Measurements from ENCODE around the gene RBM20.

The RBM20 gene

GRCh38 chr10:110613996-110614495, 30.1 kb upstream of the RBM20 start:
- peaks cover 29% of the 10 kb centered on the region for H3K27me3 Mint-ChIP-seq (ENCODE audit: low read depth)
- no peak overlapping the region for H3K4me3 Mint-ChIP-seq

DNA sequence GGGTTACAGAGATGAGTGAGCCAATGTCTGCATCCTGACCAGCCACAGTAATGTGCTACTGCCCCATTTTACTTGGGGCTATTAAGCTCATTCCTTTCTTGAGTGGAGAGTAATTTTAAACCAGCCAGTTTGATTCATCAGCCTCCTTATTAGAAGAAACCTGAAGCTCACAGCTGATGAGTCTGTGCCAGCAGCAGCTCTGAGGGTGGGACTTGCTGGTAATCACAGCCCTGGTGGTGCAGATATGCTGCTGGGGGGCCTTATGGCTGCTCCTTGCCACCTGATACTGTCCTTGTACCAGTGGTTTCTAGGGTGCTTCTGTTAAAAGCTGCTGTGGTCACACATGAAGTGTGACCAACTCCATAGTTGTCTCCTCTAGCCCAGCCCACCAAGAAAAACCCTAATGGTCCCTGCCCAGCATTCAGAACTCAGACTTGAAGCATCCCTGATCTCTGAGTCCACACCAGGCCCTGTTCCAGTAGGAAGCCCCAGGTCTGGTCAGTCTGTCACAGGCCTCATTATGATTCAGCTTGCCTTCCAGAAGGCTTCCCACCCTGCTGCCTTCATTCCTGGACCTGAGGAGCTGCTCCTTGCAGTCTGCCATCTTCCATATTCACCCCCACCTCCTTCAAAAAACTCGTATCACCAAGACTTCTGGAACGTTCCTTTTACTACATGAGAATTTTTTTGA, 28.9 kb upstream of the RBM20 start:
- Mint-ChIP-seq H3K4me1 (peaks cover 58% of the 10 kb centered on the region), H3K9me3 (no peaks in the 10 kb centered on the region), H3K36me3 (ENCODE audit: low read depth) (no peaks in the 10 kb centered on the region), H3K27ac (no peak overlapping the region), H3K4me3 (no peak overlapping the region), H3K27me3 (ENCODE audit: low read depth) (peaks cover 30% of the 10 kb centered on the region)
- TF ChIP-seq, protein P1, sequence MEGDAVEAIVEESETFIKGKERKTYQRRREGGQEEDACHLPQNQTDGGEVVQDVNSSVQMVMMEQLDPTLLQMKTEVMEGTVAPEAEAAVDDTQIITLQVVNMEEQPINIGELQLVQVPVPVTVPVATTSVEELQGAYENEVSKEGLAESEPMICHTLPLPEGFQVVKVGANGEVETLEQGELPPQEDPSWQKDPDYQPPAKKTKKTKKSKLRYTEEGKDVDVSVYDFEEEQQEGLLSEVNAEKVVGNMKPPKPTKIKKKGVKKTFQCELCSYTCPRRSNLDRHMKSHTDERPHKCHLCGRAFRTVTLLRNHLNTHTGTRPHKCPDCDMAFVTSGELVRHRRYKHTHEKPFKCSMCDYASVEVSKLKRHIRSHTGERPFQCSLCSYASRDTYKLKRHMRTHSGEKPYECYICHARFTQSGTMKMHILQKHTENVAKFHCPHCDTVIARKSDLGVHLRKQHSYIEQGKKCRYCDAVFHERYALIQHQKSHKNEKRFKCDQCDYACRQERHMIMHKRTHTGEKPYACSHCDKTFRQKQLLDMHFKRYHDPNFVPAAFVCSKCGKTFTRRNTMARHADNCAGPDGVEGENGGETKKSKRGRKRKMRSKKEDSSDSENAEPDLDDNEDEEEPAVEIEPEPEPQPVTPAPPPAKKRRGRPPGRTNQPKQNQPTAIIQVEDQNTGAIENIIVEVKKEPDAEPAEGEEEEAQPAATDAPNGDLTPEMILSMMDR (IDR thresholded peaks at IDR 0.05; ENCODE audit: unreplicated experiment in 3 of 3) = no peak

More at GRCh38 chr10:110613996-110614495, 30.1 kb upstream of the RBM20 start:
- Mint-ChIP-seq H3K4me1 (peaks cover 47% of the 10 kb centered on the region), H3K27ac (no peak overlapping the region), H3K9me3 (no peaks in the 10 kb centered on the region), H3K36me3 (ENCODE audit: low read depth) (no peaks in the 10 kb centered on the region)
- TF ChIP-seq, protein P1 (IDR thresholded peaks at IDR 0.05; ENCODE audit: unreplicated experiment in 3 of 3) = no peak

DNA sequence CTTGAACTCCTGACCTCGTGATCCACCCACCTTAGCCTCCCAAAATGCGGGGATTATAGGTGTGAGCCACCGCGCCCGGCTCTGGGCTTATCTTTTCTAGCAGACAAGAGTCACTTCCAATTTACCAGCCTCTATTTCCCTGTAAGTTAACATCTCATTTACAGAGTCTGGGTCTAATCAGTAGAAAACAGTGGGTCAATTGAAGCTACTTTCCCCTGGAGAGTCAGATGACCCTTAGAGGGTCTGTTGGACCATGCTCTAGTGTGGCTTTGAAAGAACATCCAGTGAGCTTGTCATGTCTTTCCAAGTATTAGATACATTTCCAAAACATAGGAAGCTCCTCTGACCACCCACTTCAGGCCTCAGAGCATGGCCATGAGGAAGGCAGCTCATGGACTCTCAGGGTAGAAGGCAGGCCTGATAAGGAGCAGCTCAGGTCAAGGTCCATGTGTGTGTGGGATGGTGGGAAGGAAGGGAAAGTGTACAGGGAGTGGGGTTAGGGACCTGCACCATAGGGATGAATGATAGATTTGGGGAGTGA, 27.6 kb upstream of the RBM20 start:
- H3K4me3 Mint-ChIP-seq = no peak overlapping the region
- H3K36me3 Mint-ChIP-seq (ENCODE audit: low read depth) = no peaks in the 10 kb centered on the region
- H3K9me3 Mint-ChIP-seq = no peaks in the 10 kb centered on the region
- H3K27ac Mint-ChIP-seq = peak overlapping the region in 1 of 3 experiments; percentile 69
- H3K27me3 Mint-ChIP-seq (ENCODE audit: low read depth) = peaks cover 26% of the 10 kb centered on the region
- TF ChIP-seq, protein P1 (IDR thresholded peaks at IDR 0.05; ENCODE audit: unreplicated experiment in 3 of 3) = no peak
- peaks cover 55% of the 10 kb centered on the region for H3K4me1 Mint-ChIP-seq

GRCh38 chr10:110617425-110618229, 26.5 kb upstream of the RBM20 start:
- peak overlapping the region in 1 of 3 experiments; percentile 4 for H3K4me3 Mint-ChIP-seq
- H3K4me1 Mint-ChIP-seq = peaks cover 55% of the 10 kb centered on the region
- TF ChIP-seq, protein P1 (IDR thresholded peaks at IDR 0.05; ENCODE audit: unreplicated experiment in 3 of 3) = no peak
- H3K27me3 Mint-ChIP-seq (ENCODE audit: low read depth) = peaks cover 26% of the 10 kb centered on the region
- H3K36me3 Mint-ChIP-seq (ENCODE audit: low read depth) = no peaks in the 10 kb centered on the region
- peak overlapping the region in 2 of 3 experiments; percentile 25 to 38 for H3K27ac Mint-ChIP-seq
- H3K9me3 Mint-ChIP-seq = no peaks in the 10 kb centered on the region

- H3K9me3 Mint-ChIP-seq = peaks cover under 1% of the 10 kb centered on the region
- no peak overlapping the region for H3K4me3 Mint-ChIP-seq
- H3K27ac Mint-ChIP-seq = peak overlapping the region in 2 of 3 experiments; percentile 25 to 38
- H3K36me3 Mint-ChIP-seq (ENCODE audit: low read depth) = no peaks in the 10 kb centered on the region
- TF ChIP-seq, protein P1 (IDR thresholded peaks at IDR 0.05; ENCODE audit: unreplicated experiment in 3 of 3) = no peak
- peaks cover 26% of the 10 kb centered on the region for H3K27me3 Mint-ChIP-seq (ENCODE audit: low read depth)
- peaks cover 55% of the 10 kb centered on the region for H3K4me1 Mint-ChIP-seq
Measured at GRCh38 chr10:110618230-110618610, 25.9 kb upstream of the RBM20 start.
